Right lobe of liver (tissue), 4 donors: Measurements from ENCODE around the gene SPPL3.

Experiments used
- CTCF ChIP-seq, 4 donors: fragments of 200-600 bp in 3 of 4; fragments of 450-650 bp in 1 of 4; IDR thresholded peaks; one replicate each; pipeline versions ENCODE4 v1.5.1 to v1.8.0; 2016 to 2022; ENCODE audit warnings: antibody characterized with exemption in 4 of 4, mild to moderate bottlenecking in 2 of 4
- POLR2A ChIP-seq: fragments of 450-650 bp; IDR thresholded peaks from one replicate; pipeline ENCODE4 v1.6.1; 2017; ENCODE audit warnings: antibody characterized with exemption, mild to moderate bottlenecking
- donor health status: DM: no; HTN: no; CAD: no.
- donor health status: DM: no; HTN: no; CAD: no.
- donor health status: DM: no; HTN: yes; CAD: no.

- no peak for TF ChIP-seq POLR2A
- TF ChIP-seq CTCF (IDR thresholded peaks at IDR 0.05): no peak
Measured at GRCh38 chr12:120797677-120798642, 106.2 kb downstream of the SPPL3 start.
